HG03469 (cell line): Measurements from ENCODE around the gene INPP5A.
"Not testable (repeated sequence)": the region's sequence is repeated elsewhere in the genome, so short reads cannot be mapped to it uniquely, and the experiment has no call there.

Experiments used
- ATAC-seq: cut with Tn5 transposase; IDR thresholded peaks from one replicate; pipeline ENCODE4 v1.9.1; 2021; ENCODE audit warnings: mild to moderate bottlenecking, moderate library complexity, moderate number of reproducible peaks; ENCODE audit not compliant: unreplicated experiment

Gene INPP5A

DNA sequence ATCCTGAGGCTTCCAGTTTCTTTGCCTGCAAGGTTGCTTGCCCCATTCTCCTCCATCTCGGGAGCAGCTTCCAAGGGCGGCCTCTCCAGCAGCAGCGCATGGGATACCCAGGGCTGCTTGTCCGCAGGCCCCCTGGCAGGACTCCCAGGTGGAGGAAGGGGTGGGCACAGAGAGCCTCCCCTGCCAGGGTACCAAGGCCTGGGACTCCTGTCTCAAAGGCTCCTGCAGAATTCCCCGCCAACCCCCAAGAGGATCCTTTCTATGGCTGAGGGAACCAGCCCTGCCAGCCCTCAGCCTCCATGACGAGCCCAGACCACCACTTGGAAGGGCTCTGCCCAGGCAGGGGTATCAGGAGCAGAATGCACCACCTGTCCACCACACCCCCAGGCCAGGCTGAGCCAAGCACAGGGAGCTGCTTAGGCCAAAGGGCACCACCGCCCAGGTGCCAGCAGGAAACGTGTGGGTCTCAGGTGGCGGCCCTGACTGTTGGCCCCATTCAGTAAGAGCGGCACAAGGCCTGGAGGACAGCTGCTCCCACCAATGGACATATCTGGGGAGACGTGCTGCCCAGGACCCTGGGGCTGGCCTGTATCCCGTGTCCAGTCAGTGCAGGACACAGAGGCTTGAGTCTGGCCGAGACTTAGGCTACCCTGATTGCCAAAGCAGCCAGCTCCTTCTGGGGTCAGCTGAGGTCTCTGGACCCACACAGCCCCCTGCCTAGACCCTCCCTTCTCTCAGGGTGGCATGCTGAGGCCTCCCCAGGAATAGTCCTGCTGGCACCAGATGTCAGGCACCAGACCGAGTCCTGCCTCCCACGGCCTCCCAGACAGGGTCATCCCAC, 33.8 kb upstream of the INPP5A start:
- ATAC-seq: no peak

DNA sequence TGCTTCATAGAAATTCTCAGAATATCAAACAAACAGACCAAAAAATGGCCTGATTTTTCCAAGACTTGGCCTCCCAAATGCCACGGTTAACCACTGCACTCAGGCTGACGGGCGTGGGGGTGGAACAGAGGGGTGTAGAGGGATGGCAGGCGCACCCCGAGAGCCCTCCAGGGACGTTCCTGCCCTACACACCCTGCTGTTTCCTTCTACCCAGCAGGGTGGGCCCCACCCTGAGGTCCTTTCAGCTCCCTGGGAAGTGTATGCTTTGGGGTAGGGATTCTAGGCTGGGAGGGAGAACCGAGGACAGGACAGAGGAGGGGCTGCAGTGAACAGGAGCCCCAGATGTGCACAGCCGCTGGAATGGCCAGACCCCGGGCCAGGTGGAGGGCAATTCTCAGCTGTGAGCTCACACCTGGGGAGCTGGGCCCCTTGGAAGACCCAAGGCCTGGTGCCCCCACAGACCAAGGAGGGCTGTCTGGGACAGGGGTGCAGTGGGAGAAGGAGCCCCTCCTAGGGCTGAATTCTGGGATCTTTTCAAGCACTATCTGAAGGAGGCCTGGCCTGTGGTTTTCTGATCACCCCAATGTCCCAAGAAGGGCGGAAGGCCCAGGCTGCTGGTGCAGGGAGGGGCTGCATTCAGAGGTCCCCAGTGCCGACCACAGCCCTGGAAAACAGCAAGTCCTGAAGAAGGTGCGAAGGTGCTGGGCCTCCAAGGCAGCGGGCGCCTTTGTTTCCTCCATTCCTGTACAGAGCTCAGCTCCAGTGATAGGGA, 32.9 kb upstream of the INPP5A start:
- ATAC-seq: no peak

DNA sequence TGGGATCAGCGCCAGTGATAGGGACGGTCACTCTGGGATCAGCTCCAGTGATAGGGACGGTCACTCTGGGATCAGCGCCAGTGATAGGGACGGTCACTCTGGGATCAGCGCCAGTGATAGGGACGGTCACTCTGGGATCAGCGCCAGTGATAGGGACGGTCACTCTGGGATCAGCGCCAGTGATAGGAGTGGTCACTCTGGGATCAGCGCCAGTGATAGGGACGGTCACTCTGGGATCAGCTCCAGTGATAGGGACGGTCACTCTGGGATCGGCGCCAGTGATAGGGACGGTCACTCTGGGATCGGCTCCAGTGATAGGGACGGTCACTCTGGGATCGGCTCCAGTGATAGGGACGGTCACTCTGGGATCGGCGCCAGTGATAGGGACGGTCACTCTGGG, 32.0 kb upstream of the INPP5A start:
- not testable (repeated sequence) for ATAC-seq

DNA sequence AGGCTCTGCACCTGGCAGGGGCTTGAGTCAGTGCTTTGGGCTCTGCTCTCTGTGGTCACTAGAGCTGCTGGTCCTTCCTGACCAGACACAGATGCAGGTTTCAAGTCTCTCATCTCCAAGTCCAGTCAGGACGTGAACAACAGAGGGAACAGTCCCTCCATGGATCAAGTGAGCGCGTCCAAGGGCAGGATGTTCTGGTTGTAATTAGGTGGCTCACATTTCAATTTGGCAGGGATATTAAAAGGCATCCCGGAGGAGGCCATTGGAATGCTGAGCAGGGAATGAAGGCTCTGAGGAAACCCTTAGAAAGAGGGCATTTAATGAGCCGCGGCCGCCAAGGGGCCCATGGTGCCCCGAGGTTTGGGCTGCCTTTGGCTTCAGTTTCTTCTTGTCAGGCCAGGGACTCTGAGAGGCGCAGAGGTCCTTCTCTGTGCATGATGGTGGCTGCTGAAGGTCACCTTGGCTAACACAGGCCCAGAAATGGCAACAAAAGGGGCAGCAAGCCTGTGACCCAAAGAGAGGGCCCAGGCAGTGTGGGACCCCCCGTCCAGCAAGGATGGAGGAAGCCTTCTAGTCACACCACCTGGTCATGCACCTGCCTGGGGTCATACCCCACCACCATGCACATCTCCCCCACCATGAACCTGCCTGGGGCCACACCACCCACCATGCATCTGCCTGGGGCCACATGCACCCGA, 30.7 kb upstream of the INPP5A start:
- ATAC-seq: no peak

DNA sequence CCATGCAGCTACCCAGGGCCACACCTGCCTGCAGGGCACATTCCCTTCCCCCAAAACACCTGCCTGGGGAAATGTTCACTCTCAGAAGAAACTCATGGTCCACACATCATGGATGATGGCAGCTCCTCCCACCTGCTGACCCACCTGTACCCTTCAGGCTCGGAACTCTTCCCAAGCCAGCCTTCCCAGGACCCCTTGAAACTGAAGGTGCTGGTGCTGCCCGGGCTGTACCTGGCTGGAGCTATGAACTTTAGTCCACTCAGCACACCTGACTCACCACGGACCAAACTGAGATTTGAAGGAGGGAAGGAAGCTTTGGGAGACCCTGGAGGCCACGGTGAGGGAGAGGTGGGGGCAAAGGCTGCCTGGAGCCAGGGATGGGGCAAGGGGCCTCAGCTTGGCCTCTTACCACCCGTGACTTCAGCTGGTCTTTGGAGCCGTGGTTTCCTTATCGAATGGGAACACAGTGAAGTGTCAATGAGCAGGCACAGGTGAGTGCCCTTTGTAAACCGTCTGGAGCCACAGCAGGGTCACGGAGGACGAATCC, 30.1 kb upstream of the INPP5A start:
- no peak for ATAC-seq

DNA sequence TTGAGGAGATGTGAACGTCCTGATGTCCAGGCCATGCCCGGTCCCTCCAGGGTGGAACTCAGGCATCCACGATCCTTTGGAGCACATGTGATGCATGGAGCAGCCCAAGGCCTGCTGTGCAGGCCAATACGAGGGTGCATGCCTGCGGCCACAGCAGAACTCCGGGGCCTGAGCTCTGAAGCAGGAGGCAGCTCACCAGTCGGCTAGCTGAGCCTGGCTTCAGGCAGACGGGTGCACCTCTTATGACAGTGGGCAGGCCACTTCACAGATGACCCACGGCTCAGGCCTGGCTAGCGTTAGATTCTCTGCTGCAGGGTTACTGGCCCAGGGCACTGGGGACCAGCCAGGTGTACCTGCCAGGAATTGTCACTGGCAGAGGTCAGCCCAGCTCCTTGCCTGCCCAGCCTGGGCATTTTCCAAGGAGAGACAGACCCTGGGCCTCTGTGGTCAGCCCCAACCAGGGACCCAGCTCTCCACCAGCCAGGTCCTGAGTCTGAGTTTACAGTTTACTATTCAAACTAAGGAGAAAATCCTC, 29.6 kb upstream of the INPP5A start:
- ATAC-seq: no peak

DNA sequence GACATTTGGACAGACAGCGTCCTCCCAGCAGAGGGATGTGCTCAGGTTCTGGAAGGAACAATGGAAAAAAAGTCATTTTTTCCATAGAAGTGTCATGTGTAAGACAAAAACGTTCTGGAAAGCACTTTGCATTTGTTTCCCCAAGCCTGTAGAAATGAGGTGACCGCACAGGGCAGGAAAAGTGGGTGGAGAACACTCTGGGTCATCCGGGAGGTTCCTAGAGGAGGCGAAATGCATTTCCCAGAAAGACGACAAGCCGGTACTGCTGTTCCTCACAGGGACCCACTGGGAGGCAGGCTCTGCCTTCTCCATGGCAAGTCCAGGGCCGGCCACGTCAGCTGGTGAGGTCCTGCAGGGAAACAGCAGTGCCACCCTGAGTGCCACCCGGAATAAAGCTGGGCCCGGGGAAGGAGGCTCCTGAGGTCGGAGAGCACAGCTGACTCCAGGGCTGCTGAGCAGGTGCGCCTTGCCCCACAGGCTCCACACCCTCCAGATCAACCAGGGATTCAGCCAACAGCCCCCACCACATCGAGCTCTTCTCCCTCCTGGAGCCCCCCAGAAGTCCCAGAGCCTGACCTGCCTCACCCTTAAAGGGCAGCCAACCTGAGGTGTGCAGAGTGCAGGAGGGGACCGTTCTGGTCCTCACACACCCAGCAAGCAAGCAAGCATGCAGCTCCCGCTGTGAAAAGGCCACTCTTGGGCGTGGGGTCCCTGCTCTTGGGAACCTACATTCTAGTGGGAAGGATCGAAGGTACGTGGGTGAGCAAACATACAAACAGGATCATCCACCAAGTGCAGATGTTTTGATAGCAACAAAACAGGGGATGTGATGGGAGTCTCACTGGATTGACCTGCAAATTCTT, 28.8 kb upstream of the INPP5A start:
- no peak for ATAC-seq

DNA sequence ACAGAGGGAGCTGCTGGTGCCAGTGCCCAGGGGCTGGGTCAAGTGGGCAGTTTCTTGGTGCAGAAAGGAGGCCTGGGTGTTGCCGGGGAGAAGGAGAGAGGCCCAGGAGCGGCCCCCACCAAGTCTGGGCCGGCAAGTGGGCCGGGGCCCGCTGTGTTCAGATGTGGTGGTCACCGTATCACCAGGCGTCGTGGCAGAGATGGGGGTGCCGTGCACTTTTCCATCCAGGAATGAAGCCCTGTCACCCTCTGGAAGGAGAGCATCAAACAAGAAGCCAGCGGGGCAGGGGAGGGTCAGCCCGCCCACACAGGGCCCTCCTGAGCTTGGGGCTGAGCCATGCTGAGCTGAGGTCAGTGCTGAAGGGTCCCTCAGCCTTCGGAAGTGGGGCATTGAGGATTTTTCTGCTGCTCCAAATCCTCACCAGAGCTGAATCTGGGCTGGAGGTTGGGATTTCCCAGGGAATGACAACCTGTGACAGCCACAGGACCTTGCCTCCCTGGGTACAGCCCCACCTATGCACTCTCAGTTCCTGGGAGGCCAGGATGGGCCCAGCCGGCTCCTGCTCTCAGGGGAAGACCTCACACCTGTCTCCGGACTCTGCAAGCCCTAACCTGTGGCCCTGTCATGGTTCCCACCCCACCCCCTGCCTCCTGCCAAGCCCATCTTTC, 27.9 kb upstream of the INPP5A start:
- ATAC-seq: no peak

DNA sequence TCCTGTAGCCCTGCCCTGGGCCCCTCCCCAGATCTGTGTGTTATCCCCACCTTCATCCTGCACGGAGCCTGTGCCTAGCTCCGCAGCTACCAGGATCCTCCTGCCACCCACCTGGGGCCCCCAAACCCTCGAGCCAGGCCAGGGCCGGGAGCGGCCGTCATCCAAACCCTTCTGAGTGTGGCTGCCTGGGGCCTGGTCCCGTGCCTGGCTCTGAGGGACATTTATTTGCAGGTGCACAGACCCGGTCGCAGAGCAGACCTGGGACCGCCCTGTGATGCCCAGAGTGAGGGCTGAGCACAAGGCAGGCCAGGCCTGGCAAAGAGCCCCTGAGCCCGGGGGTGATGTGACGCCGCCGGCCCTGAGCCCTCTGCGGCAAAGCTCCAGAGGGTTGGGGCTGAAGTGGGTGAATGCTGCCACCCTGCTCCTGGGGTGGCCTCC, 27.4 kb upstream of the INPP5A start:
- ATAC-seq: no peak

DNA sequence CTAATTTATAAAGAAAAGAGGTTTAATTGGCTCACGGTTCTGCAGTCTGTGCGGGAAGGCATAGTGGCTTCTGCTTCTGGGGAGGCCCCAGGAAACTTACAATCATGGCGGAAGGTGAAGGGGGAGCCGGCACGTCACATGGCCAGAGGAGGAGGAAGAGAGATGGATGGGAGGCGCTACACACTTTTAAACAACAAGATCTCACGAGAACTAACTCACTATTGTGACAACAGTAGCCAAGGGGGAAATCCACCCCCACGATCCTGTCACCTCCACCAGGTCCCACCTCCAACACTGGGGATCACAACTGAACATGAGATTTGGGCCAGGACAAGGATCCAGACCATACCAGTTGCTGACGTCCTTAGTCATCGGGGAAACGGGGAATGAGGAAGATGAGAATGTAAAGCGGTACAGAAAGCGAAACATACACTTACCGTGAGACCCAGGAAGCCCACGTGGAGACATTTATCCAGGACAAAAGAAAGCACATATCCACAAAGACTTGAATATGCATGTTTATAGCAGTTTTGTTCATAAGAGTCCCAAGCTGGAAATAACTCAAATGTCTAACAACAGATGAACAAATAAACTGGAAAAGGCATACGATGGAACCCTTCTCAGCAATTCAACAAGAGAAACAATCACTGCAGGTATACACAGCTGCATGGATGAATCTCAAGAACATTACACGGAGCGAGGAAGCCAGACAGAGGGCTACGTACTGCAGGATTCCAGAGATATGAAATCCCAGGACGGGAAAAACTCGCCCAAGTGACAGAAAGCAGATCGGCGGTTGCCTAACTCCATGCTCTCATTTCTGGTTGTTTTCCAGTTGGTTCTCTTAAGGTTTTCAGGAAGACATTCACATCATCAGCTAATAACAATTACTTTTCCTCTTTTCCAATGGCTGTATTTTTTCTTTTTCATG, 26.2 kb upstream of the INPP5A start:
- ATAC-seq: no peak

DNA sequence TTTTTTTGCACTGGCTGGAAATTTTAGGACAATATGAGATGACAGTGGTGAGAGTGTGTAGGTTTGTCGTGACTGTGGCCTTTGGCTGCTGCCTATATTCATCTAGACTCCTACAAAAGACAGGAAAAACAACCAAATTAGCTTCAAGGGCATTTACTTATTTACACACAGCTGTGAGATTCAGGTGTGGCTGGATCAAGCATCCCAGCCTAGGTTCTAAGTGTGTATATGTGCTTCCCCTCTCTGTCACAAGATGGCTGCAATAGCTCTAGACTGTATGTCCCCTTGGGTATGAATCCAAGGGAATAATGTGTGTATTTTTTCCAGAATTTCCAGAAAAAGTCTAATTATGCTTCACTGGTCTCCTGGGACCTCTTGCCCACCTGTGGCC, 25.5 kb upstream of the INPP5A start:
- ATAC-seq: no peak

DNA sequence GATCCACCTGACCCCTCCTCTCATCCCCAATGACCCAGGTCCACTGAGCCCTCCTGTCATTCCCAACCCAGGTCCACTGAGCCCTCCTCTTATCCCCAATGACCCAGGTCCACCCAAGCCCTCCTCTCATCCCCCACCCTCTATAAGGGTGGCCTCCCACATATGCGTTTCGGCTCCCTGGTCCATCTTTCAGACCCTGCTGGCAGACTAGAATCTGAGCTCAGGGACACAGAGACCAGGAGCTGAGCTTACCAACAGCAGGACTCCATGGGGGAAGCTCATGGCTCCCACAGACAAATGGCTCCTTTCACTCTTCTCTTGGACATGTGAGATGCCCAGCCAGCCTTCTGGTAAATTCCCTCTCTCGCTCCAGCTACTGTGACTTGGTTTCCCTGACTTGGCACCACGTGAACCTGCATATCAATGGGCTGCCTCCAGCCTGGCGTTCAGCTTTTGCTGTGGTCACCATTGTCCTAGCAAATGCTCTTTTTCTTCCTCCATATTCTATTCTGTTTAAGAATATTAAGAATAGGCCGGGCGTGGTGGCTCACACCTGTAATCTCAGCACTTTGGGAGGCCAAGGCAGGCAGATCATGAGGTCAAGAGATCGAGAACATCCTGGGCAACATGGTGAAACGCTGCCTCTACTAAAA, 24.8 kb upstream of the INPP5A start:
- no peak for ATAC-seq

DNA sequence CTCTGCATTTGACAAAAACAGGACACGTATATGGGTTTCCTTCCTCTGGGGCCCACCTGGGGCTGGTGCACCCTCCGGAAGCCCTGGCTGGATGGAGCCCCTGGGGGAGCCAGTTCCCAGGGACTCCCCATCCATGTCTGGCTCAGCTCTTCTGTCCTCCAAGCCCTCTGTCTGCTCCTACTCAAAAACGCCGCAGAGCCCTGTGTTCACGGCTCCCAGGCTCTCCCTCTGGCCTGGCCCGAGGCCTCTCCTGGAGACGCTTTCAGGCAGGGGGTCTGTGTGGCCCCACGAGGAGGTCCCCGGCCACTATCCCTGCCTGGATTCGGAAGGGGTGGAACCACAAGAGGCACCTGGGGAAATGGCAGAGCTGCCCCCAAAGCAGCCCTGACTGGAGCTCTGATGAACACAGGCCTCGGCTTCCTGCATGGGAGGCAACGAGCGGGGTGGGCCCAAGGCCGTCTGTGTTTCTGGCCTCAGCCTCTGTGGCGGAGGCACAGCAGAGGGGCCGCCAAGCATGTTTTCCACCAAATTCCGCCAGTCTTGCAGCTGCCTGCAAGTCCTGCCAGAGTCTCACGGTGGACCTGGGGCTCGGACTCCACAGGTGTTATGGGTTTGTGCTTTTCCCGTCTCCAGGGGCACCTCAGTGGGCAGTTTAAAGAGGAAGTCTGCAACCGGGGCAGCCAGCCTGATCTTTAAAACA, 22.6 kb upstream of the INPP5A start:
- ATAC-seq: no peak

DNA sequence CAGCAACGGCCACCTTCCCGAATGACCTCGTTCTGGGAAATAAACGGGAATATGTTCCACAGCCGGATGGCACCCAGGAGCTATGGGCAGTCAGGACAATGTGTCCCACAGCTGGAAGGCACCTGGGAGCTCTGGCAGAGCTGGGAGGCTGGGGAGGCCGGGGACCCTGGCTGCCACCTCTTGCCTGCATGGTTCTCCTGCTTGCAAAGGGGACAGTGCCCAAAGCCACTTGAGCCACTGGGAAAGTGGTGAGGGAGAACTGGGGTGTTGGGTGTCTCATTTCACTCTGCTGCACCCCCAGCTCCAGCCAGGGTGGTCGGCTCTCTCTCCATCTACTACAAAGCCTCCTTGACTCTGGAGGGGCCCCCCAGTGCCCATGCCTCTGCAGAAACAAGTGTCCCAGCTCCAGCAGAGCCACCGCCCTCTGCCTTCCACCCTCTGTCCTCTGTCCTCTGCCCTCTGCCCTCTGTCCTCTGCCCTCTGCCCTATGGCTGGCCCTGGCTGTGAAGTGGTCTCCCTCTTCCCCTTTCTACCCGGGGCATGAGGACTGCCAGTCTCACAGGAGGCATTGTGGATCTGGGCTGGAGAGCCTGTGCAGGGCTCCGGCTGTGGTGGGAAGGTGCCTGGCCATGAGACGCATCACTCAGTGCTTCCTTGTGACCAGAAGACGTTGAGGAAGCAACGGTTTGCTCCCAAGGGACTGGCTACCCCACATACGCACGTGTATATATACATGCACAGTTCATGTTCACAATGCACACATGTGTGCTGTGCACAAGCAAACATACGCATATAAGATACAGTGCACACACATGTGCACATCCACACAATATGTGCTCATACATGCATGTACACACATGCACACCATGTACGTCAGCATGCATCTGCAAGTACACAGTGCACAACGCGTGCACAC, 21.5 kb upstream of the INPP5A start:
- ATAC-seq: no peak

DNA sequence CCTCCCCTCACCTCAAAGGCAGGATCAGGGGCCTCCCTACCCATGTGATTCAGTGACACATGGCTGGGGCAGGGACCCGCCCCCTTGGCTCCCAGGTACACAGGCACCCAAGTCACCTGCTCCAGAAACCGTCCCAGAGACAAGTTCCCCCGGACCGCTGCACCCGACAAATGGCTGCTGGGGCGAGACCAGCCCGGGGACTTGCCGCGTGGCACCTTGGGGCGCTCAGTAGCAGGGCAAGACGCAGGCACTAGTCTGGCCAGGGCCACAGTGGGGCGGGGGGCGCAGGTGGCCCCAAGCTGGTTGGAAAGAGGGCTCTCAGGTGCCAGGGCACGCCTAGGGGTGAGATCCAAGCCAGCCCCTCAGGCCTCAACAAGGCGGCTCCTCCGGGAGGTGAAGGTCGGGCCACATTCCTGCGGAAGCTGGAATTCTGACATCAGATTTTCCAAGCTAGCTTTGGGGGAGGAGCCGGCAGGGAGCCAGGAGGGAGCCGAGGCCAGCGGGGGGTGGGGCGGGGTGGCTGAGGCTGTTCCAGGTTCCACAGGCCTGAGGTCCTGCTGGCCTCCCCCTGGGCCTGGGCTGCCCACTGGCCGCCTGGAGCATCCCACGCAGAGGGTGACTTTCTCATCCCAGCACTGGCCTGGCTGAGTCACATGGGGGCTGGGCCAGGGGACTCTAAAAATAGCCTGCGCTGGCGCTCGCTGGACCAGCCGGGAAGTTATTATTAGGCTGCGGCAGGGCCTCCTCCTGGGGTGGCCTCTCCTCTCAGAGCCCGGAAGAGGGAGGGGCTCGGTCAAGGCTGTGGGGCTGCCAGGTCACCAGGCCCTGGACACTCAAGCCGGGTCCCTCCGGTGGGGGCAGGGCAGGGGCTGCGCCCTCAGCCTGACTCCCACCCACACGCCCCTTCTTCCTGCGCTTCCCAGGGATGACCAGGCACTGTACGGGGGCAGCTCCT, 20.5 kb upstream of the INPP5A start:
- ATAC-seq: no peak
